GM21619 (cell line): ENCODE data around the gene GOLPH3.
A peak's percentile ranks its signal among the peaks of the same experiment; 100 is the strongest.
"Not testable (repeated sequence)": the region's sequence is repeated elsewhere in the genome, so short reads cannot be mapped to it uniquely, and the experiment has no call there.

ENCODE experiments used
- ATAC-seq: cut with Tn5 transposase; IDR thresholded peaks from one replicate; pipeline ENCODE4 v1.9.1; 2021; ENCODE audit not compliant: unreplicated experiment

GOLPH3 gene

DNA sequence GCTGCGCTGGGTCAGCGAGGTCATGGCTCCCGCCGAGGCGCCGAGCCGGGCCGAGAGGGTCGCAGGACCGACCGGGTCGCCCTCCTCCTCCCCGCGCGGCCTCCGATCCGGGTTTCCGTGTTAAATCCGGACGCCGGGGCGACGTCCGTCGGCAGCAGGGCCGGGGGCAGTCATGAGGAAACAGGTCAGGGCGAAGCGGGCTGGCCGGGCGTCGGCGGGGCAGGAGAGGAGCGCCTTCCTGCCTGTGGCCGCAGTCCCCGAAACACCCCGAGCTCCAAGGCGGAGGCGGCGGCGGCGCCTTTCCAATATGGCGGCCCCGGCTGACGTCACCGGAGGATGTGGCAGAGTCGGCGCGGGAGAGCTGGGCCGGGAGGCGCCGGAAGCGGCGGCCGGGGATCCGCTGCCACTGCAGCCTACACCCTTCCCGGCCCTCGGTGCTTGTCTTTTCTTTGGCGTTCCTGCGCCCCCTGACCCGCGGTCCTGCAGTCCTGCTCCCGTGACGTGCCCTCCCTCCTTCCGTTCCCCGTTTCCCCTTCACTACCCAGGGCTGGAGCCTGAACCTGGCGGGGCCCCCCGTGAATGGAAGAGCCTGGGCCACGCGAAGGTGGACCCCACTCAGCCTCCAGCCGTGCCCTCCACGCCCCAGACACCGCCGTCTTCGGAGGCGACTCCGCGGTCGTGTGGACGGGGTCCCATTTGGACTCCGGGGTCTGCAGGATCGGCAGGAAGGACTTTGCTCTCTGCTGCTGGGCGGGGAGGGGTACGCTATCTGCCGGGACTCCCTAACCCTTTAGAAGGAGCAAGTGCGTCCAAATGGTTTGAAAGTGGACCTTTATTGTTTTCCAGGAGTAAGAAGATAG lies at the start of gene GOLPH3:
Gene GOLPH3 (minus strand): TSS at position 309 of the 860 bp plus-strand sequence. CDS start 285 bp downstream, at position 24.
- peak; percentile 74 for ATAC-seq

DNA sequence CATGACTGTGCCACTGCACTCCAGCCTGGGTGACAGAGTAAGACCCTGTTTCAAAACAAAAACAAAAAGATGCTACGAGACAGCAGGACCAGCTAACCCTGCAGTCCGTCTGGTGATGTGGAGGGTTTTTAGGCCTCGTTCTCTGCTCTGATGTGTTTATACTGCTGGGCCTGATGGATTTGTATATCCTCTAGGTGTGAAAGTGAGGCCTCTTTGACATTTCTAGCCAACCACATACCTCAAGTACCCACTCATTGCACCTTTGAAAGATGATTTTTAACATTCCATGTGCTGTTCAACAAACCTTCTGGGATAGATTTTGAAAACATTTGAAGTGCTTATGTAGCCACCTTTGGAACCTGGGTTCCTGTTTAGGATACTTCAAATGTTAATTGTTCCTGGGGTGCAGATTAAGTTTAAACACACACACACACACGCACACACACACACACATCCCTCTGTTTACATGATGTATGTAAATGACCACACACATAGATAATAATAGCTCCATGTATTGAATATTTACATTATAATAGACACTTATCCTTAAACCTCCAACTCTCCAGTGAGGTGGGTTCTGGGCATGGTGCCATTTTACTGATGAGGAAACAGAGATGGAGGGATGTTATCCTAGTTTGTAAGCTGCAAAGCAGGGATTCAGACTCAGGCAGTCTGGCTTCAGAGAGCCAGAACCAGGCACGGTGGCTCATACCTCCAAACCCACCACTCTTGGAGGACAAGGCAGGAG lies 48.8 kb upstream of the GOLPH3 start:
- ATAC-seq, result no peak

DNA sequence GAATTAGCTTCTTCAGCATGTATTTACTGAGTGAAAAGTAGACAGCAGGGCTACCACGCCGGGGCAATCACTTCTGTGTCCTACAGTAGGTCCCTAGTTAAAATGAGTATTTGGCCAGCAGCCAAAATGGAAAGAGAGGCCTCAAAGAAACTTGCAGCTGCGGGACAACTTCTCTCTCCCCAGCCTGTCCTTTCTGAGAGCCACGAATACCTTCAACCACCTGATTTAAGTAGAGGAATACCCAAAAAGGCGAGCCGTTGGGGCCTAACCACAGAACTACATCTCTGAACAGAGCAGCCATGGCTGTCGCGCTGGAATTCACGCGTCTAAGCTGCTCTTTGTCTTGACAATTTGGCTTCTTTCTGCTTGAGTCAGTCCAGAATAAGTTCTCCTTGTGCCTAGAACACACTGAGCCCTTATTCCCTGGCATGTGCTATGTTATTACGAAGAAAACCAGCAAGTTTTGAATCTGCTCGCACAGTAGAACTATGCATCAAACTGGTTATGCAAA lies 43.8 kb upstream of the GOLPH3 start:
- ATAC-seq, result no peak

DNA sequence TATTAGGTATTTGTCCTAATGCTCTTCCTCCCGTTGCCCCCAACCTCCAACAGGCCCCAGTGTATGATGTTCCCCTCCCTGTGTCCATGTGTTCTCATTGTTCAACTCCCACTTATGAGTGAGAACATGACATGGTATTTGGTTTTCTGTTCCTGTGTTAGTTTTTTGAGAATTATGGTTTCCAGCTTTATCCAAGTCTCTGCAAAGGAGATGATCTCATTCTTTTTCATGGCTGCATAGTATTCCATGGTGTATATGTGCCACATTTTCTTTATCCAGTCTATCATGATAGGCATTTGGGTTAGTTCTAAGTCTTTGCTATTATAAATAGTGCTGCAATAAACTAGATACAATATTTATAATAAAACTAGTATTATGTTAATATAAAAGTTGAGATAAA lies 40.2 kb upstream of the GOLPH3 start:
- ATAC-seq, result not testable (repeated sequence)

GRCh38 chr5:32210151-32210550 lies 36.0 kb upstream of the GOLPH3 start:
- ATAC-seq, result no peak

DNA sequence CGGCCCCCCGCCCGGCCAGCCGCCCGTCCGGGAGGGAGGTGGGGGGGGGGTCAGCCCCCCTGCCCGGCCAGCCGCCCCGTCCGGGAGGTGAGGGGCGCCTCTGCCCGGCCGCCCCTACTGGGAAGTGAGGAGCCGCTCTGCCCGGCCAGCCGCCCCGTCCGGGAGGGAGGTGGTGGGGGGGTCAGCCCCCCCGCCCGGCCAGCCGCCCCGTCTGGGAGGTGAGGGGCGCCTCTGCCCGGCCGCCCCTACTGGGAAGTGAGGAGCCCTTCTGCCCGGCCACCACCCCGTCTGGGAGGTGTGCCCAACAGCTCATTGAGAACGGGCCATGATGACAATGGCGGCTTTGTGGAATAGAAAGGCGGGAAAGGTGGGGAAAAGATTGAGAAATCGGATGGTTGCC lies 34.7 kb upstream of the GOLPH3 start:
- not testable (repeated sequence) for ATAC-seq

GRCh38 chr5:32207355-32207634 lies 33.2 kb upstream of the GOLPH3 start:
- no peak for ATAC-seq

DNA sequence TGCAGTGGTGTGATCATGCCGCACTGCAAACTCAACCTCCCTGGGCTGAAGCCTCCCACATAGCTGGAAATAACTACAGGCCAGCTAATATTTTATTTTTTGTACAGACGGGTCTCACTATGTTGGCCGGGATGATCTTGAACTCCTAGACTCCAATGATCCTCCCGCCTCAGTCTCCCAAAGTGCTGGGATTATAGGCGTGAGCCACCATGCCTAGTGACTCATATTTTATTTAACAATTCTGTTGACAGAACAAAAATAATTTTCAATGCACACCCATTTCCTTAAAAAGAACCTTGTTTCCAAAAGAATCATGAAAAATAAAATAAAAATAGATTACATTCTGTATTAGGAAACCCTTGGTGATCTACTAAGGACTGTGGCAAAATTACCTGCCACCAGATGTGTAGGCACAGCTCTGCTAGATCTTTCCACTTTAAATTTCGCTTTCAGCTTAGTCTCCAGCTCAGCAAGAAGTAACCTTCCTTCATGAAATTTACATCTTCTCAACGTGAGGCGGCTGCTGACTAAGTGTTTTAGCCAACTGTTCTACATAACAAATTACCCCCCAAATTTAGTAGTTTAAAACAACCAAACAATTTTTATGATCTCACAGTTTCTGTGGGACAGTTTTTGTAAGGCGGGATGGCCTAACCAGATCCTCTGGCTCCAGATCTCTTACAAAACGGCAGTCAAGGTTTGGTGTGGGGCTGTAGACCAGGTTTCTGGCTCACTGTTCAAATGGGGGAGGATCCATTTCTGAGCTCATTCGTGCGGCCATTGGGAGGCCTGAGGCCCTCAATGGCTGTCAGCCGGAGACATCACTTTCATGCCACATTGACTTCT lies 32.6 kb upstream of the GOLPH3 start:
- ATAC-seq, result peak; percentile 39

GRCh38 chr5:32206053-32206452 lies 31.9 kb upstream of the GOLPH3 start:
- ATAC-seq, result no peak

GRCh38 chr5:32202394-32202793 lies 28.3 kb upstream of the GOLPH3 start:
- no peak for ATAC-seq

DNA sequence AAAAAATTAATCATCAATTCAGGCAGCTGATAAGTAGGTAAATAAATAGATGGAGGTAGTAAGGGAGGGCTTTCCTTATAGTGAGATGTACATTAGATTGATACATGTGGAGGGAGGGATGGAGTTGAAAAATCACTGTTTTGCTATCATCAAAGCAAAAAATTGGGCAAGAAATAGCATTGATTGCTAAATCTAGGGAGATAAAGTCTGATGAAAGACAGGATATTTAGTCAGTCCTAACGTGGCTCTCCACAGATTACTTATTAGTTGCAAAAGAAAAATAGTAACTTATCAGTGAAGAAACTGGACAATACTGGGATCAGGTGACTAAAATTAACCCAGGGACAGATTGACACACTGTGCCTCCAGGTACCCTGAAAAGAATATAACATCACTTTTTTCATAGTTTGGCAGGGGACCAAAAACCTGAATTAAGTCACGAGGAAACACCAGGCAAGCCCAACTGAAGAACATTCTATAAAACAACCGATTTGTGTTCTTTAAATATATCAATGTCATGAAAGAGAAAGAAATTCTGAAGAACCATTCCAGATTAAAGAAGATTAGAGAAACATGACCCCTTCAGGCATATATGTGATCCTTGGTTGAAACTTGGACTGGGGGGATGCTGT lies 27.1 kb upstream of the GOLPH3 start:
- ATAC-seq, result no peak

DNA sequence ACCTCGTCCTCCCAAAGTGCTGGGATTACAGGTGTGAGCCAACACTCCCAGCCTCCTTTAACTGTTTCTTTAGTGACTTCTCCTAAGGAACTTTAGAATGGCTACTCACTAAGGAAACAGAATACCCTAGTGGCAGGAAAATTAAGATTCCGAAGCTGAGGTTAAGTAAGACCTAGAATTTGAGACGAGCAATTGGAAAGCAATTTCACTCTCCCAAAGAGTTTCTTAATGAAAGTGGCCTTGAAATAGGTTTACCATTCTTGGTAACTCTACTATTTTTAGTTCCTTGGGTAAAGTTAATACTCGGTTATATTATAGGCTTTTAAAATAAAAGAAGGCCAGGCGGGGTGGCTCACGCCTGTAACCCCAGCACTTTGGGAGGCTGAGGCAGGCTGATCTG lies 22.9 kb upstream of the GOLPH3 start:
- no peak for ATAC-seq

GRCh38 chr5:32195265-32195664 lies 21.1 kb upstream of the GOLPH3 start:
- ATAC-seq, result no peak

GRCh38 chr5:32193591-32193990 lies 19.5 kb upstream of the GOLPH3 start:
- ATAC-seq, result peak; percentile 73

GRCh38 chr5:32190095-32190494 lies 16.0 kb upstream of the GOLPH3 start:
- no peak for ATAC-seq

GRCh38 chr5:32187675-32188074 lies 13.6 kb upstream of the GOLPH3 start:
- ATAC-seq, result no peak

- ATAC-seq, result peak; percentile 86
These were observed 8.4 kb upstream of the GOLPH3 start for GRCh38 chr5:32182463-32183063.

- ATAC-seq, result peak; percentile 22
These were observed 680 bp downstream of the GOLPH3 start for GRCh38 chr5:32173267-32174010.

GRCh38 chr5:32172923-32173266 lies 1.2 kb downstream of the GOLPH3 start:
- no peak for ATAC-seq
